Measurements from ENCODE around the gene HBEGF.

The HBEGF gene

DNA sequence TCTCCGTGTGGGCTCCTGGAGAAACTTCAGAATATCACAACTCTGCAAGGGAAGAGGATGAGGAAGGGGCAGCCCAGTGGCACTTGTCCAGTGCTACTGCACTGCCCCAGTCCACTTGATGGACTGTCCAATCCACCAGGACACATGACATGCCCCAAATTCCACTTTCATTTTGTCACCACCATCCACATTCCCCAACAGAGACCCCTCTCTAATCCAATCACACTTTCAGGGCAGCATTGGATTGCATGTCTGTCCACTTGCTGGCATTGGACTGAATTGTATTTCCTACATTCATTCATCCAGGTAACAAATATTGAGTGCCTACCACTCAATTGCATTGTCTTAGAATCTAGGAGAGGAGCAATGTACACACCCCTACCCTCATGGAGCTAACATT, 14.8 kb downstream of the HBEGF start:
- DNase-seq, result no peak

DNA sequence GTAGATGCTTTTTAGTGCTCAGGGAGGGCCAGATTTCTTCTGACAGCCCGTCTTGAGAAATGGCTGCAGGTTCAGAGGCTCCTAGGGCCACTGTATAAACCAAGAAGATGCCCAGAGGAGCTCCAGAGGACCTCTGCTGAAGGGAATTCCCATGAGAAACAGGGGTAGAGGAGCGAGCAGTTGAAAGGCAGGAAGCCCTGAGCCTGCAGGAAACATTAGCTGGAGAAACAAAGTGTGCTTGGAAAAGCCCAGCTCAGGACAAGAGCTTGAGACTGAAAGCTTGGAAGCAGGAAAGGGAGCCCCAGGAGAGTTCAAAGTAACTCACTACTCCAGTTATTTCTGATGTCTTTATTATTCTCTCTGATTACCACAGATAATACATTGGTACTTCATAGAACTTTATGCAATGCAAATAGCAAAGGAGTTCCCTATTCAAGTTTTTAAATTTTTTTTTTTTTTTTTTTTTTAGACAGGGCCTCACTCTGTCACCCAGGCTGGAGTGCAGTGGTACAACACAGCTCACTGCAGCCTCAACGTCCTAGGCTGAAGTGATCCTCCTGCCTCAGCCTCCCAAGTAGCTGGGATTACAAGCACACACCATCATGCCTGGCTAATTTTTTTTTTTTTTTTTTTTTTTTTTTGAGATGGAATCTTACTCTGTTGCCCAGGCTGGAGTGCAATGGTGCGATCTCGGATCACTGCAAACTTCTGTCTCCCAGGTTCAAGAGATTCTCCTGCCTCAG, 16.5 kb downstream of the HBEGF start:
- DNase-seq, result no peak

DNA sequence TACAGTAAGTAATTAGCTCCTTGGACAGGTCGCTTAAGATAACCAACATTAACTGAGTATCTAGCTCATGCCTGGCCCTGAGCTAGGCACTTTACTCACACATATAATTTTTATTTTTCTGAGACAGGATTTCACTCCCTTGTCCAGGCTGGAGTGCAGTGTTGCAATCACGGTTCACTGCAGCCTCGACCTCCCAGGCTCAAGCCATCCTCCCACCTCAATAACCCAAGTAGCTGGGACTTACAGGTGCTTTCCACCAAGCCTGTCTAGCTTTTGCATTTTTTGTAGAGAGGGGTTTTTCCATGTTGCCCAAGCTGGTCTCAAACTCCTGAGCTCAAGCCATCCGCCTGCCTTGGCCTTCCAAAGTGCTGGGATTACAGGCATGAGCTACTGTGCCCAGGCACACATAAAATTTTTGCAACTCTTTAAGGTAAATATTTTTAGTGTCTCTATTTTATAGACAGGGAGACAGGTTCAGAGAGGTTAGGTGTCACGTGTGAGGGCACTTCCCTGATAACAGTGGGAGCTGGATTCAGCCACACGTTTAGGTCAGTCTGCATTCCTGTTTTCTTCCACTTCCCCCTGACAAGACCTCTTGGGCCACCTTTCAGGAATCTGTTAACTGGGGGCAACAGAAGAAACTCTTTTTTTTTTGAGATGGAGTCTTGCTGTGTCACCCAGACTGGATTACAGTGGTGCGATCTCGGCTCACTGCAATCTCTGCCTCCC, 18.2 kb downstream of the HBEGF start:
- DNase-seq, result no peak

DNA sequence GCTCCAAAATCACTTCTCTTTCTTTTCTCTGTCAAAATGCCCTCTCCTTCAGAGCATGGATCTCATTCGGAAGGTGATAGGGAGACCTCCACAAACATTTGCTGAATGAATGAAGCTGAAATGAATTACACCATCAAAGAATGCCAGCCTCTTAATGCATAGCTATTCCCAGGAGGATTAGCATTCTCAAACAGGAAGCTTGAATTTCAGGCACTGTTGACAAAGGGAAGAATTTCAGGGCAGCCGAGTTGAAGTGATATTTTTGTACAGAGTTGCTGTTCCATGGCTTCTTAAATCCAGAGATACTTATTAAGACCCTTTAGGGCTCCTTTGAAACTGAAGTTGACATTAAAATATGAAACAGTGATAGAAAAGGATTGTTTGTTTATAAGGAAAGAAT, 18.8 kb downstream of the HBEGF start:
- DNase-seq, result no peak

- DNase-seq, result no peak
These were observed 20.9 kb downstream of the HBEGF start for GRCh38 chr5:140325486-140325885.

GRCh38 chr5:140324617-140325241, 21.7 kb downstream of the HBEGF start:
- DNase-seq, result no peak

DNA sequence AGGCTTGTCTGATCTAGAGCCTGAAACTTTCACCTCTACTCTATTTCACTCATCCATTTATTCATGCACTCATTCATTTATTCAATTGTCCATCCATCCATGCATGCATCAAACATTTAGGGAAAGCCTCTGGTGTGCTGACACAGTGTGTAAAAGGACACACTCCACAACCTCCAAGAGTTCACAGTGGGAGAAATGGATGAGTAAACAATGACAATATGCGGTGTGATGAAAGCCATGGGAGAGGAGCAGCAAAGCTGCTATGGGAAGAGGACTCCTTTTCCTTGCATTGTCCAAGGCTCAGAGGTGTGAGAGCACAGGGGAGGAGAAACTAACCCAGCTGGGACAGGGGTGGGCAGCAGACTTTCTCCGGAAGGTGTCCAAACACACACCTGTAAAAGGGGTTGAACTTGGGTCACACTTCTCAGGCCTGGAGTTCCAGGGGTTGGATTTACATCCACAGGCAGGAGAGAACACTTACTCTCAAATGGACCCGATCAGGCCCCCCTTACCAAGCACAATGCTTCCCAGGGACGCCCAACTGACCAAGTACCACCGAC, 22.3 kb downstream of the HBEGF start:
- DNase-seq, result no peak

- no peak for DNase-seq
These were observed 23.4 kb downstream of the HBEGF start for GRCh38 chr5:140322751-140323731.

- DNase-seq, result no peak
These were observed 24.6 kb downstream of the HBEGF start for GRCh38 chr5:140321796-140322195.

DNA sequence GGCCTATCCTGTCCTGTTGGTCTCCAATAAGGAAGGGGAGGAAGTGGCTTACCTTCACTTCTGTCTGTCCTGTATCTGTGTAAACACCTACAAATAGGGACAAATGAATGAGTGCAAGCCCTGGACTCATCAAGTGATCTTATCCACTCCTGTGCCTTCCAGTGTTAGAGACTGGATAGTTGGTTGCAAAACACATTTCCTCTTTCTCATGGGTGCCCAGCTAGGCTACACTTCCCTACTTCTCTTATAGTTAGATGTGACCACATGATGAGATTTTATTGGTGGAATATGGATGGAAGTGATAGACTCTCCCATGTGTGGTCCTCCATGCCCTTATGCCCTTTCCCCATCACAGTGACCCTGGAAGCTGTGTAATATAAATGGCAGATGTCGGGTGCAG, 26.6 kb downstream of the HBEGF start:
- no peak for DNase-seq

GRCh38 chr5:140318792-140319191, 27.6 kb downstream of the HBEGF start:
- no peak for DNase-seq

GRCh38 chr5:140317859-140318258, 28.5 kb downstream of the HBEGF start:
- DNase-seq, result no peak

DNA sequence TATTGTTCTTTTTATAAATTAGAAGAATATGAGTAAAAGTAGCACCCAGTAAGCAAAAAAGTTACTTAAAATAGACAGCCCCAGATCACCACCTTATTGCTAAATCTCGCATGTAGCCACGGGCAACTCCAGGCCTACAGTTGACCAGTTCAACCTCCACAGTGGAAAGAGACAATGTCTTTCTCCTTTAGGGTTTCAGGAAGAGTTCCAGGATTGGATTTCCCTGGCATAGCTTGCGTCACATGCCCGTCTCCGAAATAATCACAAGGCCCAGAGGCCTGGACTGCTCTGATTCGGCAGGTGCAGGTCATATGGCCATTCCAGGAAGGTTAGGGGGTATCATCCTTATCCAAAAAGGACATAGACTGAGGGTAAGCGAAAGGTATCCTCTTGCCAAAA, 33.6 kb downstream of the HBEGF start:
- no peak for DNase-seq

- no peak for DNase-seq
These were observed 34.2 kb downstream of the HBEGF start for GRCh38 chr5:140312067-140312790.

GRCh38 chr5:140311011-140311467, 35.4 kb downstream of the HBEGF start:
- DNase-seq, result no peak

GRCh38 chr5:140310434-140310833, 36.0 kb downstream of the HBEGF start:
- DNase-seq, result no peak

GRCh38 chr5:140309706-140310249, 36.6 kb downstream of the HBEGF start:
- DNase-seq, result no peak

DNA sequence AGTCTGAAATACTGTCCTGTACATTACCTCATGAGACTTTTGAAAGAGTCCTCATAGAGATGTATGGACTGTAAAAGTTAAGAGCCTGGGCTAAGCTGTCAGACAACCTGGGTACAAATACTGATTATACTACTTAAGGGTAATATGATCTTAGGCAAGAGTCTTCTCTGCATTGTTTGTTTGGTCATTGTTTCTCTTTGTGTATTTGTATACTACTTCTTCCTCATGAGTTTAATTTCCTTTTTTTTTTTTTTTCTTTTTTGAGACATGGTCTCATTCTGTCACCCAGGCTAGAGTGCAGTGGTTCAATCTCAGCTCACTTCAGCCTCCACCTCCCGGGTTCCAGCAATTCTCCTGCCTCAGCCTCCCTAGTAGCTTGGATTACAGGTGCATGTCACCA, 40.9 kb downstream of the HBEGF start:
- no peak for DNase-seq

- no peak for DNase-seq
These were observed 42.4 kb downstream of the HBEGF start for GRCh38 chr5:140303966-140304365.

GRCh38 chr5:140302786-140303639, 43.4 kb downstream of the HBEGF start, which contains the start of gene PFDN1:
TSS of gene PFDN1 (minus strand) at chr5:140303101. CDS start at chr5:140303073, 28 bp downstream.
- peak; percentile 67 to 81 (median 72) for DNase-seq
